Right lung (tissue), 5 donors: Measurements from ENCODE around the gene KCNK1. TPM values are rescaled to one million over a fixed set of nuclear protein-coding genes. Genes with fewer than 3 reads are reported as not detected.
"Not testable (repeated sequence)": the region's sequence is repeated elsewhere in the genome, so short reads cannot be mapped to it uniquely, and the experiment has no call there.

Experiments
- DNase-seq, 2 donors: peaks; one replicate each; pipeline ENCODE4 v3.0.0-alpha.2; 2013
- polyA plus RNA-seq, 5 donors: library from polyadenylated mRNA; unstranded; fragments of 120-200 nt; gene quantifications; one replicate each; pipeline versions ENCODE4 v1.2.1 to v1.2.3, GENCODE V29; 2013; ENCODE audit warnings: inconsistent platforms in 1 of 5, low replicate concordance in 1 of 5; ENCODE audit not compliant: insufficient read length in 5 of 5, insufficient read depth in 1 of 5

The KCNK1 gene
- polyA plus RNA-seq, 5 donors, result 3.6 to 5.6 (median 5.0) TPM

DNA sequence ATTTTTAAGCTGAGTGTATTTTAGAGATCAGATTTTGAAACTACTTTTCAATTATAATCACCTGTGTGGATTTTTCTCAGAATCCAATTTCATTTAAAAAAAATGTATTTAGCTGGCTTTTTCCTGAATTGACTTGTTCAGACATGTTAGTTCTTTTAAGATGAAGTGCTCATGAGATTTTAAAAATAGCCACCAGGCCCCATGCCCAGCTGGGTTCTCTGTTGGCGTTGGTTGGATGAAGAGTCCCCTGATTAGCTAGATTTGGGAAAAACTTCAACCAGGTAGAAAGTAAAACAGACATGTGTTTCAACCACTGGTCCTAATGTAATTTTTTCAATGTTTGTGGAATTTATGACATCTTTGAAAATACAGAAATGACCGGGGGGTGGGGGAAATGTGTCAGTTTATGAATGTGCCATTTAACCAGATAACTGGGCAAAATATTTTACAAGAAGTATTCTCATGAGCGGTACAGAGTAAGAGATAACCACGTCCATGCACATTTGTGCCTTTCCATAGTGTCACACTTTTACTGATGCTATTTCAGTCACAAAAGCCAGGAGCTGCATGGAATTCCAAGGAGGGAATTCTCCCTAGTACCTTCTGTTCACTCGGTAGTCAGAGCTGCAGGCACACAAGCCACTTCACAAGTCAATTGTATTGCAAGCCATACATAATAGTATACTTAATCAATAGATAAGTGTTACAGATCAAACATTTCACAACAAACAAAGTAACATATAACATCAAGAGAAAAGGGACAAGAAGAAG, 51.1 kb downstream of the KCNK1 start:
- no peak for DNase-seq

DNA sequence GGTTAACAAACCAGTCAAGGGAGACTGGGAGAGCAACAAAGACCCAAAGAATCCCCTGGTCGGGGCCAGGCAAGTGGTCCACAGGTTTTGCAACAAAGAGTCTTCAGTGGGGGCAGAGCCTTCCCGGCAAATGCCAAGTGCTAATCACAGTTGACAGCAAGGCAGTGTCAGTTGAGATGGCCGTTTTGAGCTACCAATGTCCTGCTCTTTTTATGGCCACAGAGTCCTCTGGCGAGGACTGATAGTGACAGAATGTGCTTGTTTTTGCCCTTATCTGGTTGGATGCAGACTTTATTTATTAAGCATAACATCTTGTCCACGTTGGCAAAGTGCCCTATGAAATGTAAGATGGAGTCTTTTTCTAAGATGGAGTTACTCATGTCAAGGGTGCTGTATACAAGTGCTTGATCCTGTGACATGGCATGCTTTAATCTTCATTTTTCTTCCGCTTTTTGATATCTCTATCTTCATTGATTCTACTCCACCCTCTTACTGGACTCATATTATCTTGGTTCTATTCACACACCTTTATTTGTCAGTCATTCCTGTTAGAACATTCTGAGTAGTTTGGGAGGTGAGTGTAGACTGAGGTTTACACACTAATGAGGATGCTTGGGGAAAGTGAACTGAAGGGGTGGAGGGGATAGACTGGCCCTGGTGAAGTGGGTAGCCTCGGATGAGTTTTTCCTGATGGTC, 51.8 kb downstream of the KCNK1 start:
- DNase-seq, result no peak

DNA sequence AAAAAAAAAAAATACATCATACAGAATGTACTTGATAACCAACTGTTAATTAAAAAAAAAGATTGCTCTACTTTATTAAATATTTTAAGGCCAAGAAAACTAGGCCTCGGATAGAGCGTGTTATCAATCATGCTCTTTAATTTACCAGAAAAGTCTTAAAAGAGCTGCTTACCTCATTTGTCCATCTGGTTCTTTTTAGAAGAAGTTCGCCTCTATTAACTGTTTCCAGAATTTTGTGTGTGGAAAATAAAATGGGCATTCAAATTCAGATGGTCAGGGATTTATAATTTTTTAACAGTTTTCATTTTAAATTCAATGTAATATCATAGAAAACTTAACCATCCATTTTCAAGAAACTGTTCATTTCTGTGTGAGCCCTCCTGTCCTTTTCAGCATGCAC, 53.8 kb downstream of the KCNK1 start:
- no peak for DNase-seq

DNA sequence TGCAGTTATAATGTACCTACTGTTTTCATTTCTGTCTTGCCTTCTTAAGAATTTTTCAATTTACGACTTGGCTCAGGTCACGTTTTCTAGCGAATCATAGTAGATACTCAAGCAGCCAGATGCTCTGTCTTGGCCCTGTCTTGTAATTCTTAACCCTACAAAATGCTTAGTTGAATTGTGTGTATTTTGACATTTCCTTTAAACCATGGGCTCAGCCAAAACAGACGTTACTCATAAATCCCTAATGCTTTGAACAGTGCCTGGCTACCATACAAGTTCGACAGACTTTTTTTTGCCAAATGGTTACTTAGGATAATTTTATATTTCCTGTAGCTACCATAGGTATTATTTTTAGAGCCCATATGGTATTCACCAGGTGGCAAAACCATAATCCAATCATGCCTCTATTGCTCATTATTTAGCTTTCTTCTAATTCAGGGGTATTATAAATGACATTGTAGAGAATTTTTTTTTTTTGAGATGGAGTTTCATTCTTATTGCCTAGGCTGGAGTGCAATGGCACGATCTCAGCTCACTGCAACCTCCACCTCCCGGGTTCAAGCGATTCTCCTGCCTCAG, 54.3 kb downstream of the KCNK1 start:
- DNase-seq, result no peak

DNA sequence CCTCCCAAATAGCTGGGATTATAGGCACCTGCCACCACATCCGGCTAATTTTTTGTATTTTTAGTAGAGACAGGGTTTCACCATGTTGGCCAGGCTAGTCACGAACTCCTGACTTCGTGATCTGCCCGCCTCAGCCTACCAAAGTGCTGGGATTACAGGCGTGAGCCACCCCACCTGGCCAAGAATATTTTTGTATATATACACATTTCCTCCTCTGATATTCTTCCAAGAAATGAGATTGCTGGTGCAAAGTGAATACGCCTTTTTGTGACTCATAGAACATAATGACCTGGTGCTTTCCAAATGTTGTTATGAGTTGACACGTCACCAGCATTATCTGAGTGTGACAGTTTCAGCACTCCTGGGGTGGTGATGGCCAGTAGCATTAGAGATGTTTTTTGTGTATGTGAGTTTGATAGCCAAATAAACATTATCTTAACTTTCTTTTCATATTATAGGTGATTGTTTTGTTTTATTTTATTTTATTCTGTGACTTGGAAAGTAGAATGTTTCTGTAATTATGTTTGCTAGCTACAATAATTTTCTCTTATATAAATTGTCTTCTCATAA, 54.9 kb downstream of the KCNK1 start:
- no peak for DNase-seq

DNA sequence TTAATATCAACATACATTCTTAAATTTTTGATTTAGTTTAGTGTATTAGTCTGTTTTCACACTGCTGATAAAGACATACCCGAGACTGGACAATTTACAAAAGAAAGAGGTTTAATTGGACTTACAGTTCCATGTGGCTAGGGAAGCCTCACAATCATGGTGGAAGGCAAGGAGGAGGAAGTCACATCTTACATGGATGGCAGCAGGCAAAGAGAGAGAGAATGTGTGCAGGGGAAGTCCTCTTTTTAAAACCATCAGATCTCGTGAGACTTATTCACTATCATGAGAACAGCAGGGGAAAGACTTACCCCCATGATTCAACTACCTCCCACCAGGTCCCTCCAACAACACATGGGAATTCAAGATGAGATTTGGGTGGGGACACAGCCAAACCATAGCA, 56.5 kb downstream of the KCNK1 start:
- not testable (repeated sequence) for DNase-seq

DNA sequence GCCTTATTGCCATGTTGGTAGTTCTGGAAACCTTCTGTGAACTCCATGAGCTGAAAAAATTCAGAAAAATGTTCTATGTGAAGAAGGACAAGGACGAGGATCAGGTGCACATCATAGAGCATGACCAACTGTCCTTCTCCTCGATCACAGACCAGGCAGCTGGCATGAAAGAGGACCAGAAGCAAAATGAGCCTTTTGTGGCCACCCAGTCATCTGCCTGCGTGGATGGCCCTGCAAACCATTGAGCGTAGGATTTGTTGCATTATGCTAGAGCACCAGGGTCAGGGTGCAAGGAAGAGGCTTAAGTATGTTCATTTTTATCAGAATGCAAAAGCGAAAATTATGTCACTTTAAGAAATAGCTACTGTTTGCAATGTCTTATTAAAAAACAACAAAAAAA, 57.4 kb downstream of the KCNK1 start:
- DNase-seq, result no peak

DNA sequence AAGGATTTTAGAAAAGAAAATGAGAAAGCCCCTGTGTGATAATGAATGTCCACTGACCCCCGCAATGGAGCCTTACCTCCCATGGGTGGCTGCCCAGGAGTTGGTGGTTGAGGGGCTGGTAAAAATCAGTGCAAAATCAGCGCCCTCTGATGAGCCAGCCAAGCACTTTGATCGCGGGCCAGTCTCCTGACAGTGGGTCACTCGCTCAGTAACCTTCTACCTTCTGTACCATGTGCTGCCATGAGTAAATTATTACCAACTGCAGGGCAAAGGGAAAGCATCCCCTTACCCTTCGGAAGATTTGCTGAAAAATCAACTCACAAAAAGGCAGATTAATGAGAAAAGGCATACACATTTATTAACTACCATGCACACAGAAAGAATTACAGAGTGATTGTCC, 58.8 kb downstream of the KCNK1 start:
- DNase-seq, result no peak

DNA sequence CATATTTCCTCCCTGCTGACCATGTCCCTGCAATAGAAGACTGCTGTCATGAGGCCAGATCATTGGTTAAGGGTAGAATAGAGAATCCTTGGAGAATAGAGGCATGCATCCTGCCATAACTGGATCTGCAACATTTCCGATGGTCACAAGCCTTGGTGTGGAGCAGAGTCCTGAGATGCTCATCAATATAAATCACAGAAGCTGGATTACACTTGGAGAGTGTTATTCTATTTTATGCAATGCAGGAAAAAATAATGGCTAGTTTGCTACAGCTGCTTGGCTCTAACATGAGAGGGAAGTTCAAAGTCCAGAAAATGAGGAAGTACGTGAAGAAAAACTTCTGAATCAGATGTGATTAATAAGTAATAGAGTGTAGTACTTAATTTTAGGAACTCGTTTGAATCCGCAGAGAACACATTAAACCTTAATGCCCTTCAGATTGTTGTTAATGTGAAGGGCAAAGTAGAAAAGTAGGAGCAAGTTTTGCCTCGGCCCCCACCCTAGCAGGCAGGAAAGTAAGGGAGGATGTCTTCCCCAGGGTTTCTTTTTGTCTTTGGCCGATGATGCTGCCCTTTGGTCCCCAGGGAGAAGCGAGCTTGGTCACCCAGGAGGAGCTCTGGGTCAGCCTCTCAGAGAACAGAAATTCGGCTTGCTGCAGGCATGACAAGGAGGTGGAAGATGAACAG, 59.5 kb downstream of the KCNK1 start:
- no peak for DNase-seq

DNA sequence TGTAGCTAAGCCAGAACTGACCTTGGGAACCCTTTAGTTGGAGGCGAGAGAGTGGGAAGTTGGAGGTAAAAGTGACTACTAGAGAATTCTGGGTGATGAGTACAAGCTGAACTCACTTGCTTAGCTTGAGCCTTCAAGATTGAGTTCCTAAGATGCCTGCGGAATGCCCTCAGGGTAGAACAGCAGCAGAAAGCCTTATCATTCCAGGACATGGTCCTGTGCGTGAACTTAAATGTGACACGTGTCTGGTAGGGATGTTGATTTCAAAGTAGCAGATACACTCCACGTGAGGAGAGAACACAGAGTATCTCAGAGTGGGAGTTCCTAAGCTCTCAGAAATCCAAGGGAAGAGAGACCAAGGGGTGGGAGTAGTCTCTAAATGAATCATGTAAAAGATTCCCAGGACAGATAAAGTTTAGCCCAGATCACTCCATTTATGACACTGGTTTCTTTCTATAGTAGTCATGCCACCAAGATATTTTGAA, 60.1 kb downstream of the KCNK1 start:
- no peak for DNase-seq

DNA sequence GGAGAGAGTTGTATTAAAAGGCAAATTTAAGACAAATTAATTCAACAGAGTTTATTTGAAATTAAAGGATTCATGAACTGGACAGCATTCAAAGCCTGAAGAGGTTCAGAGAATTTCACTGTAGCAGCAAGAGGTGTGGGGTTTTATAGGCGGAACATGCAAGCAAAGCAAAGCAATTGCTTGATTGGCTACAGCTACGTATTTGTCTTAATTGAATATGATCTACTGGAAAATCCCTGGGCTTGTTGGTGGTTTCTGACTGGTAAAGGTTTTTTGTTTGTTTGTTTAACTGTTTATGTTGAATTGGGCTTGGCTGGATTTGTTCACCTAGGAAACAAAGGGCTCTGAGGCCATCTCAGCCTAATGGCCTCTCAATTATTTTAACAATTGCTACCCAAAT, 61.5 kb downstream of the KCNK1 start:
- DNase-seq, result no peak

DNA sequence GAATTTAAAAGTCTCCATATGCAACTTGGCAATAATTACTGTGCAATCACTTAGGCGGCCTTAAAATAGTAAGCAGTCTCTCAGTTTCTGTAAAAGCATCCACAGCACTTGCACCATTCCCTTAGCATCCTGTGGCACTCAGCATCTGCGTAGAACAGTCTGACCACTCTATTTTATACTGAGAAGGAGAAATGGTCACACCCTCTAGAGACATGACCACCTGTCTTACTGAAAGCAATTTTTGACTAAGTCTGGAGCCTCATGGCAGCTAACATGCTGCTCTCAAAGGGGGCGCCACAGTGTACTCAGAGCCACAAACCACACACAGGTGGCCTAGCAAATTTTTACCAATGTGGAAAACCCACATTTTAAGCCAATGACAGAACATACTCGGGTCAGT, 62.0 kb downstream of the KCNK1 start:
- DNase-seq, result no peak

DNA sequence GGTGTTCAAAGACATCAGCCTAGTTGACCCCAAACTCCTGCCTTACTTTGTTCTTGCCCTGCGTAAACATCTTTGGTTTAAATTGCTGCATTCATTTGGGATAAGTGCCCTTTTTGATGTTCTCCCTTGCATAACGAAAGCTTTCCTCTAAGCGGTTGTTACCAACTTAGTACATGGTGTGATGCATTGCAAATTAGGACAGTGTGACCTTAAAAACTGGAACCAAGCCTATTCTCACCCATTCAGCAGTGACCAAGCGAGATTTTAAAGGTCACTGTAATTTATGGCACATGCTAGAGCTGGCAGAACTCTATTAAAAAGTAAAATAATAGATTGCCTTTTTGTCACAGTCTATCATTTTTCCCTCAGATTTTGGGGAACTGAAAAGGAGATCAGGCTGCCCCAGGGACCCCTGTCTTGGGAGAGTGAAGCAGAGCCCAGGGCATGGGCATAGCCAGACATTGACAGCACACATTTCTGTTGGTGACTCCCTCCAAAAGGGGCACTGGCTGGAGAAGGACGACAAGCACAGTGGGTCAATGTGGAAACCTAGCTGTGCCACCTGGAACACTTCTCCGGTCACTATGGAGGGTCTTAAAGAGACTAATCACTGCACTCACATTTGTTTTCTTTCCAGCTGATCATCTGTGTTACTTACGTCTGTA, 63.9 kb downstream of the KCNK1 start:
- DNase-seq, result no peak

DNA sequence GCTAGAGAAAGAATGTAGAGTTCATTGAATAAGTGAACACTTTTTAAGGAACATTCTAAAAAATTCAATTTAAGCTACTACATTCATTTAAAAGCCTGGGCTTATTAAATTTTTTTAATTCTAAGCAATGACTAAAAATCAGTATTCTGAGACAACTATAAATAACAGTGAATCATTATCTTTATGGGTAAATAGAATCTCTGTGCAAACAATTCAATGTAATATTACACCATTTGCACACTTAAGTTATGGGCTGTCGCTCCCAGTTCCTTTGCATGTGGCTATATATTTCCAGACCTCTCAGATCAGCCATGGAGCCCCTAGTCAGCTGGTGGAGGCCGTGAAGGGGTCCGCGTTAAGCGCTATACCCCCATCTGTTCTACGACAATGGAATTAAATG, 65.1 kb downstream of the KCNK1 start:
- DNase-seq, result no peak

DNA sequence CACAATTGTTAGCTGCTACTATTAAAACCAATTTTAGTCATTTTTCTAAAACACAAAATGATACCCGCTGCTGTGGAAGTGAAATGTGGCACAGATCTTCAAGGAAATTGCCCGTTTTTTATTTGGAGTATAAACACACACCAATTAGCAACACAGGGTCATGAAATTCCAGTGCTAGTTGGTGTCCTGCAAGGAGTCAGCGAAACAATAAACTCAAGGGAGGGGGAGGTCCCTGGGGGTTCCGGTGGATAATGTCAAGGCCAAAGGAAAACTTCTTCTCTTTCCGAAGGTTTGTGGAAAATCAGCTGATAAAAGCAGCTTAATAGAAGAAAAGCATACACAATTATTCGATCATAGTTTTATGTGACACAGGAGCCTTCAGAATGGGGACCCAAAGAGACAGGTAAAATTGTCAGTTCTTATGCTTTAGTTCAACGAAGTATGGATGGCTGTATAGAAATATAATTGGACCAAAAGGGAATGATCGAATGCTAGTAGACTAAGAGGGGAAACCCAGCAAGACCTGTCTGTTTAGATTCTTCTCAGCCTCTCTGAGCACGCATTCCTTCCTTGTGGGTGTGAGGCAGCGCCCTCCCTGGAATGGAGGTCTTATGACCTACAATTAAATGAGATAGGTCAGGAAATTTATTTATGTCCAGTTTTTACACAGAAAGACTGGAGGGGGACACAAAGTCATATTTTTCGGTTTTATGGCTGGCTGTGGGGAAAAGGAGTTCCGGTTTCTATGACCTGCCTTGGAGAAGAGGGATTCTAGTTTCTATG, 65.9 kb downstream of the KCNK1 start:
- no peak for DNase-seq

DNA sequence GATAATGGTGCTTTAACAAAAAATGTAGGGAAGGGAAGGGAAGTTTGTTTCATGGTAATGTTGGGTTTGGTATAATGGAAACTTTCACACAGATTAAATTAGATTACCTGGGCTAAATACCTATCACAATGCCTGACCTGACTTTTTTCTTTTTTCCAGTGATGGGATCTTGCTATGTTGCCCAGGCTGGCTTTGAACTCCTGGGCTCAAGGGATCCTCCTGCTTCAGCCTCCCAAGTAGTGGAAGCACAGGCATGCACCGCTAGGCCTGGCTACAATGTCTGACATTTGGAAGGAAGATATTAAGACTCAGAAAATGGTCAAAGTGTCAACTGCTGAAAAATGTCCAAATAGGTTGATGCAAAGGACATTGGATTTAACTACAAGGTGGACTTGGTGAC, 67.4 kb downstream of the KCNK1 start:
- no peak for DNase-seq

DNA sequence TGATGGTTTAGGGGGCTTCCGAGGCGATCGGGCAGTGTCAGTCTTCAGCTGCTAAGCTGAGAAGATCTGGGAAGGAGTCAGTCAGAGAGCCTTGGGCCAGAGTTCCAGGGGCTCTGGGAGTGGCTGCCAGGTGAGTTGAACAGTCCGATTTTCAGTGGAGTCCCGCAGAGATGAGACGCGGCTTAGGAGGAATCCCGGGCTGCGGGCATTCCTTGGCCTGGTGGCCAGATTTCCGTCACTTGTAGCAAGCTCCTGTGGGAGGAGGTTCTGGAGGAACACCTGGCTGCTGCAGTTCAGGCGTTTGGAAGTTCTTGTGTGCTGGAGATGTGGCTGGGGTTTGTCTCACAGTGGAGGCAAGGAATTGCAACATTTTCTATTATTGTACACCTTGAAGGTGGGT, 72.7 kb downstream of the KCNK1 start:
- not testable (repeated sequence) for DNase-seq

DNA sequence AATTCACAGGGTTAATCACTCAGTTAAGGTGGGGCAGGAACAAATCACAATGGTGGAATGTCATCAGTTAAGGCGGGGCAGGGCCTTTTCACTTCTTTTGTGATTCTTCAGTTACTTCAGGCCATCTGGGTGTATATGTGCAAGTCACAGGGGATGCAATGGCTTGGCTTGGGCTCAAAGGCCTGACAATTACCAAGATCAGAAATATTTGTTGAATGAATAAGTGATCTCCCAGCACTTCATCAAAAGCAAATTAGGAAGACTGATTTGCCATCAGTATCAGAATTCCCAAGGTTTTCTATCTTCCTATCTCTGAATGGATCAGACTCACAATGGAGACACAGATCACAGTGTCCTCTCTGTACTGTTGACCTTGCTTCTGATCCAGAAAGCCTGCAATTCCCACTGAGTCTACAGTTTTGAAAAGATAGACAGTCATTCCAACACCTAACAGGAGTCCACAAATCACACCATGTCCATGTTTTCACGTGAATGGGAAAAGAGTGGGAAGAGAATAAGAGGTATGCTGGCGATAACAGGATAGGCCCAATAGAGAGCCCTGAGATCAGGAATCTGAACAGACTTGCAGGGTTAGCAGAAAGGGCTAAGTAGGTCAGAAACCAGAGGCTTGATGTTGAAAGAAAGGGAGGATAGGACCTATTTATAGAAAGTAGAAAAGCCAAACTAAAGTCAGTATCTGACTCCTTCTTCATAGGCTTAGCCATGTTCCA, 75.3 kb downstream of the KCNK1 start:
- no peak for DNase-seq

DNA sequence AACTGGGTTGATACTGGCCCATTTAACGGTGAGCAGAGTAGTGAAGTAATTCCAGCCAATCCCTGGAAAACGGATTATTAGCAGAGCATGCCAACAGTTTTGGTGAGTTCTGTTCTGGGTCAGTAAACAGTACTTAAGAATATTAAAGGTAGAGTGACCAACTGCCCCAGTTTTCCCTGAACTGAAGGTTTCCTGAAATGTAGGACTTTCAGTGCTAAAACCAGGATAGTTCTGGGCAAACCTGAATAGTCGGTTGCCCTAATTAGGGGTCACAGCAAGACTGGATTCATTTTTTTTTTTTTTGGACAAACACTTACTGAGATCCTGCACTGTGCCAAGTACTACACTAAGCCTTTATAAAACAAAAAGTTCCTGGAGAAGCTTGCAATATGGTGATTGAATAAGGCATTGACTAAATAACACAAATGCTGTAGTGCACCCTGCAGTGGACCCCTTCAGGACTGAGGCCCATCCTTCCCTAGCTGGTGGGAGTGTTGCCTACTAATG, 75.9 kb downstream of the KCNK1 start:
- DNase-seq, result no peak

DNA sequence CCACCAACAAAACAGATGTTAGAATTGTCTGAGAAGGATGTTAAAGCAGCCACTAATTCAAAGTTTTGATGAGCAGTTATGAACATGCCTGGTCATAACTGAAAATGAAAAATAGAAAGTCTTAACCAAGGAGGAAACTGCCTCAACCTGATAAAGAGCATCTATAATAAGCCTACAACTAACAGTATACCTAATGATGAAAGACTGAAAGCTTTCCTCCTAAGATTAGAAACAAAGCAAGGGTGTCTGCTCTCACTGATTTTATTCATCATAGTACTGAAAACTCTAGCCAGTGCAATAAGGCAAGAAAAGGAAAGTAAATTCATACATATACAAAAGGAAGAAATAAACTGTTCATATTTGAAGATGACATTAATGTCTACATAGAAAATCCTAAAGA, 82.0 kb downstream of the KCNK1 start:
- DNase-seq, result no peak
